ENCODE results near the gene PLCH2. TPM values are rescaled to one million over a fixed set of nuclear protein-coding genes. Genes with fewer than 3 reads are reported as not detected.

PLCH2 gene
- total and polyA plus RNA-seq, 2 of the 13 experiments (the other 11 are each of a cell fraction or from before 2014, with no cell fraction given) = 0.15 to 0.67 TPM

GRCh38 chr1:2543543-2544092 is 67.5 kb downstream of the PLCH2 start (continued):
- TF ChIP-seq SKIL (CRISPR knock-in tag; IDR thresholded peaks at IDR 0.05; ENCODE audit: borderline replicate concordance) (no peak), ZBTB7B (CRISPR knock-in tag; IDR thresholded peaks at IDR 0.05) (no peak), ZNF17 (CRISPR knock-in tag; IDR thresholded peaks at IDR 0.05) (no peak), ZNF782 (CRISPR knock-in tag; IDR thresholded peaks at IDR 0.05; ENCODE audit: borderline replicate concordance) (0 out of 2 replicates have a peak, but pooled peaks have one; percentile 49), BHLHE40 (IDR thresholded peaks at IDR 0.05; ENCODE audit: low read length) (no peak), NCOA1 (CRISPR knock-in tag; IDR thresholded peaks at IDR 0.05) (no peak), DNMT1 (CRISPR knock-in tag; IDR thresholded peaks at IDR 0.05) (no peak), ZNF460 (CRISPR knock-in tag; IDR thresholded peaks at IDR 0.05; ENCODE audit: borderline replicate concordance) (no peak), ZFP36L2 (CRISPR knock-in tag; IDR thresholded peaks at IDR 0.05) (no peak), ZNF781 (CRISPR knock-in tag; IDR thresholded peaks at IDR 0.05; ENCODE audit: borderline replicate concordance, not compliant biosample characterization) (no peak), ZC3H4 (CRISPR knock-in tag; IDR thresholded peaks at IDR 0.05; ENCODE audit: borderline replicate concordance) (no peak), XRCC5 (optimal IDR thresholded peaks at IDR 0.05; ENCODE audit: low read length) (no peak), ZNF570 (CRISPR knock-in tag; IDR thresholded peaks at IDR 0.05; ENCODE audit: borderline replicate concordance) (no peak), ZNF282 (IDR thresholded peaks at IDR 0.05; ENCODE audit: partially characterized antibody) (no peak), ZFY (CRISPR knock-in tag; IDR thresholded peaks at IDR 0.05) (no peak), ZNF18 (CRISPR knock-in tag; IDR thresholded peaks at IDR 0.05; ENCODE audit: insufficient replicate concordance) (no peak), RFX1 (IDR thresholded peaks at IDR 0.05) (no peak), RNF2 (conservative IDR thresholded peaks at IDR 0.05; ENCODE audit: low read depth) (no peak), ZNF274 (CRISPR knock-in tag; IDR thresholded peaks at IDR 0.05) (0 out of 2 replicates have a peak, but pooled peaks have one; percentile 57), ATRX (CRISPR knock-in tag; IDR thresholded peaks at IDR 0.05; ENCODE audit: borderline replicate concordance) (no peak), NCOA2 (CRISPR knock-in tag; IDR thresholded peaks at IDR 0.05) (no peak), SOX5 (CRISPR knock-in tag; IDR thresholded peaks at IDR 0.05; ENCODE audit: borderline replicate concordance) (no peak), ZNF557 (CRISPR knock-in tag; IDR thresholded peaks at IDR 0.05) (no peak), MTA3 (CRISPR knock-in tag; IDR thresholded peaks at IDR 0.05) (no peak), SRSF1 (optimal IDR thresholded peaks at IDR 0.05; ENCODE audit: low read depth, low read length) (peak; percentile 52), HDAC1 (CRISPR knock-in tag; IDR thresholded peaks at IDR 0.05) (0 out of 2 replicates have a peak, but pooled peaks have one; percentile 21), ZFP91 (CRISPR knock-in tag; IDR thresholded peaks at IDR 0.05; ENCODE audit: borderline replicate concordance) (no peak), WIZ (CRISPR knock-in tag; IDR thresholded peaks at IDR 0.05) (no peak)

Measured in HepG2 (cell line).